Measurements from ENCODE around the gene PGF.

The PGF gene

DNA sequence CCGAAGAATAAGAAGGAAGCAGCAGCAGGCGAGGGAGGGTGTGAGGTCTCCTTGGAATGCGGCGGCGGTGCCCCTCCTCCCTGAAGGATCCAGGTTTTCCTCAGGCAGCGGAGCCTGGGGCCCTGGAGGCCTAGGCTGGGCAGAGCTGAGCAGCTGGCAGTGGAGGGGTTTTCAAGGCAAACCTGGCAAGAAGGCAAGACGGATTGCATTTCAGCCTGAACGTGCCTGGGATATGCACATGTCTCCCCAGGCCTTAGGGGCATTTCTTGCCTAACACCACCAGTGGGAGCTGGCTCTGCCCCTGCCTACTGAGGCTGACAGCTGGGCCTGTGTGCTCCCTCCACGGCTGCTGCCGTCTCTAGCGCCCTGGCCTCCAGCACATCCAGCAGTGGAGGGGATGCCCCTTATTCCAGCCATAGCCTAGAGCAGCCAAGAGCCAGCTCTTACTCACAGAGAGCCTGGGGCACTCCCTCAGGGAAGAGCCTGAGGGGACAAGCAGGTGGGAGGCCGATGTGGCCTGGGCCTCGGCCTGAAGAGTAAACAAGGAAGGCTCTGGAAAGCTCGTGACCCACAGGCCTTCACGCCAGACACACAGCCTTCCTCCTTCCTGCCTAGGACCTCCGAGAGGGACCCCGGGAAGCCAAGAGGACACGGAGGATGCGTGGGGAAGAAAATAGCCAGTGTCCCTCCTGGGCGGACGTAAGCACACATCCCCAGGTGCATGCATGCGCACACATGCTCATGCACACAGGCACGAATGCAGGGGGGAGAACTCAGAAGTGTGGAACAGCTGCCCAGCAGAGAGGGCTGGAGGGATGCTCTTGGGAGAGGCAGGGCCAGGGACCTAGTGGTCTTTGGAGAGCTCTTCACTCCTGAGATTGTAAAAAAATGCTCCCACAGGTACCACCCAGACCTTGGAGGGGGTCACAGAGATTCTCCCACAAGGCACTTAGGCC is 24.3 kb upstream of the PGF start:
- Histone ChIP-seq H3K27me3 (ENCODE audit: insufficient read depth, poor library complexity, severe bottlenecking) (no peaks in the 10 kb centered on the region), H3K27ac (replicated peaks) (no peak overlapping the region), H3K4me3 (replicated peaks; ENCODE audit: insufficient read depth, low read length) (no peak overlapping the region)
- no peak for DNase-seq (ENCODE audit: low read depth in 1 of 2, low spot score in 1 of 2)
- TF ChIP-seq POLR2AphosphoS5 (IDR thresholded peaks at IDR 0.05; ENCODE audit: low read depth): no peak
- TF ChIP-seq, protein P1, sequence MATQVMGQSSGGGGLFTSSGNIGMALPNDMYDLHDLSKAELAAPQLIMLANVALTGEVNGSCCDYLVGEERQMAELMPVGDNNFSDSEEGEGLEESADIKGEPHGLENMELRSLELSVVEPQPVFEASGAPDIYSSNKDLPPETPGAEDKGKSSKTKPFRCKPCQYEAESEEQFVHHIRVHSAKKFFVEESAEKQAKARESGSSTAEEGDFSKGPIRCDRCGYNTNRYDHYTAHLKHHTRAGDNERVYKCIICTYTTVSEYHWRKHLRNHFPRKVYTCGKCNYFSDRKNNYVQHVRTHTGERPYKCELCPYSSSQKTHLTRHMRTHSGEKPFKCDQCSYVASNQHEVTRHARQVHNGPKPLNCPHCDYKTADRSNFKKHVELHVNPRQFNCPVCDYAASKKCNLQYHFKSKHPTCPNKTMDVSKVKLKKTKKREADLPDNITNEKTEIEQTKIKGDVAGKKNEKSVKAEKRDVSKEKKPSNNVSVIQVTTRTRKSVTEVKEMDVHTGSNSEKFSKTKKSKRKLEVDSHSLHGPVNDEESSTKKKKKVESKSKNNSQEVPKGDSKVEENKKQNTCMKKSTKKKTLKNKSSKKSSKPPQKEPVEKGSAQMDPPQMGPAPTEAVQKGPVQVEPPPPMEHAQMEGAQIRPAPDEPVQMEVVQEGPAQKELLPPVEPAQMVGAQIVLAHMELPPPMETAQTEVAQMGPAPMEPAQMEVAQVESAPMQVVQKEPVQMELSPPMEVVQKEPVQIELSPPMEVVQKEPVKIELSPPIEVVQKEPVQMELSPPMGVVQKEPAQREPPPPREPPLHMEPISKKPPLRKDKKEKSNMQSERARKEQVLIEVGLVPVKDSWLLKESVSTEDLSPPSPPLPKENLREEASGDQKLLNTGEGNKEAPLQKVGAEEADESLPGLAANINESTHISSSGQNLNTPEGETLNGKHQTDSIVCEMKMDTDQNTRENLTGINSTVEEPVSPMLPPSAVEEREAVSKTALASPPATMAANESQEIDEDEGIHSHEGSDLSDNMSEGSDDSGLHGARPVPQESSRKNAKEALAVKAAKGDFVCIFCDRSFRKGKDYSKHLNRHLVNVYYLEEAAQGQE (IDR thresholded peaks at IDR 0.05; ENCODE audit: insufficient replicate concordance, low read depth): no peak
- no peak for TF ChIP-seq GABPA (IDR thresholded peaks at IDR 0.05; ENCODE audit: low read depth)
- TF ChIP-seq, protein P2, sequence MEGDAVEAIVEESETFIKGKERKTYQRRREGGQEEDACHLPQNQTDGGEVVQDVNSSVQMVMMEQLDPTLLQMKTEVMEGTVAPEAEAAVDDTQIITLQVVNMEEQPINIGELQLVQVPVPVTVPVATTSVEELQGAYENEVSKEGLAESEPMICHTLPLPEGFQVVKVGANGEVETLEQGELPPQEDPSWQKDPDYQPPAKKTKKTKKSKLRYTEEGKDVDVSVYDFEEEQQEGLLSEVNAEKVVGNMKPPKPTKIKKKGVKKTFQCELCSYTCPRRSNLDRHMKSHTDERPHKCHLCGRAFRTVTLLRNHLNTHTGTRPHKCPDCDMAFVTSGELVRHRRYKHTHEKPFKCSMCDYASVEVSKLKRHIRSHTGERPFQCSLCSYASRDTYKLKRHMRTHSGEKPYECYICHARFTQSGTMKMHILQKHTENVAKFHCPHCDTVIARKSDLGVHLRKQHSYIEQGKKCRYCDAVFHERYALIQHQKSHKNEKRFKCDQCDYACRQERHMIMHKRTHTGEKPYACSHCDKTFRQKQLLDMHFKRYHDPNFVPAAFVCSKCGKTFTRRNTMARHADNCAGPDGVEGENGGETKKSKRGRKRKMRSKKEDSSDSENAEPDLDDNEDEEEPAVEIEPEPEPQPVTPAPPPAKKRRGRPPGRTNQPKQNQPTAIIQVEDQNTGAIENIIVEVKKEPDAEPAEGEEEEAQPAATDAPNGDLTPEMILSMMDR (IDR thresholded peaks at IDR 0.05; ENCODE audit: insufficient read depth, low read length): no peak
- TF ChIP-seq SPI1 (IDR thresholded peaks at IDR 0.05; ENCODE audit: borderline replicate concordance, low read depth): no peak

DNA sequence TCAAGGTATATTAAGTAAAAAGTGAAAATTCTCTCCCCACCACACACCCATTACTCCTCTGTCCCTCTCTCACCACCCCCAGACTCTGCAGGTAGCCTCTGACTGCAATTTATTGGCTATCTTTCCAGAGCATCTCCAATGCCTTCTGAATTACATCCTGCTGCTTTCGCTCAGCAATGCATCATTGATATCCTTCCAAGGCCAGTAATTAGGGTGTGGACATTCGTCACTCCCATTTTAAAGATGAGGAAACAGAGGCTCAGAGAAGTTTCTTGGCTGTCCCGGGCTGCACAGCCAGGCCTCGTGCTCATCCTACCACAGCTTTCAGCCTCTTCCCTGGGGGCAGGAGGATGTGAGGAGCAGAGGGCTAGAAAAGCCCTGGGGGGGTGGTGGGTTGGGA is 23.6 kb upstream of the PGF start:
- Histone ChIP-seq H3K27ac (replicated peaks) (no peak overlapping the region), H3K27me3 (ENCODE audit: insufficient read depth, poor library complexity, severe bottlenecking) (no peaks in the 10 kb centered on the region), H3K4me3 (replicated peaks; ENCODE audit: insufficient read depth, low read length) (no peak overlapping the region)
- TF ChIP-seq GABPA (IDR thresholded peaks at IDR 0.05; ENCODE audit: low read depth): no peak
- TF ChIP-seq, protein P1 (IDR thresholded peaks at IDR 0.05; ENCODE audit: insufficient replicate concordance, low read depth): no peak
- TF ChIP-seq SPI1 (IDR thresholded peaks at IDR 0.05; ENCODE audit: borderline replicate concordance, low read depth): no peak
- TF ChIP-seq, protein P2 (IDR thresholded peaks at IDR 0.05; ENCODE audit: insufficient read depth, low read length): no peak
- no peak for TF ChIP-seq POLR2AphosphoS5 (IDR thresholded peaks at IDR 0.05; ENCODE audit: low read depth)
- DNase-seq (ENCODE audit: low read depth in 1 of 2, low spot score in 1 of 2): no peak

DNA sequence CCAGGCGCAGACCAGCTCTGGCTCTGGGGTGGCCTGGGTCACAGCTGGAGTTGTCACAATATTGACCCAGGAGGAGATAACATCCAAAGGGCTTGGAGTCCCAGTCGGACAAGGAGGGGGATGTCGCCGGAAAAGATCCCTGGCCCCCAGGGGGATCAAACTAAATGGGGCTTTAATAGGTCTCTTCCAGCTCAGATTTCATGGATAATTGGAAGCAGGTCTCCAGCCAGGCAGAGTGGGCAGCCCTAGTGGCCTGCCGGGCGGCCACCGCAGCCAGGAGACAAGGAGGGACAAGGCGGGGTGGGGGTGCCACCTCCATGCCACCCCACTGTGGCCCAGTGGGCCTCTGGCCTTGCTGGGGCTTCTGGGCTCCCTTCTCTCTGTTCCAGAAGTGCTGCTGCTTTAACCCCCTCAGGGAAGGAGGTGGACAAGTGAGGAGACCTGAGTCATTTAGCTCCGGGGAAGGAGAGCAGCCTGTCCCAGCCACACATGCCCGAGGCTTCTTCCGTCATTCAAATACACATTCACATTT is 23.1 kb upstream of the PGF start:
- DNase-seq (ENCODE audit: low read depth in 1 of 2, low spot score in 1 of 2): no peak
- Histone ChIP-seq H3K4me3 (replicated peaks; ENCODE audit: insufficient read depth, low read length) (no peak overlapping the region), H3K27ac (replicated peaks) (no peak overlapping the region), H3K27me3 (ENCODE audit: insufficient read depth, poor library complexity, severe bottlenecking) (no peaks in the 10 kb centered on the region)
- TF ChIP-seq, protein P1 (IDR thresholded peaks at IDR 0.05; ENCODE audit: insufficient replicate concordance, low read depth): no peak
- TF ChIP-seq POLR2AphosphoS5 (IDR thresholded peaks at IDR 0.05; ENCODE audit: low read depth) (no peak), SPI1 (IDR thresholded peaks at IDR 0.05; ENCODE audit: borderline replicate concordance, low read depth) (no peak), GABPA (IDR thresholded peaks at IDR 0.05; ENCODE audit: low read depth) (no peak)
- TF ChIP-seq, protein P2 (IDR thresholded peaks at IDR 0.05; ENCODE audit: insufficient read depth, low read length): no peak

Measured in HL-60 (cell line).